Raji (cell line): ENCODE measurements around the gene RPEL1.

Experiments
- POLR2A ChIP-seq: IDR thresholded peaks from 2 replicates; pipeline ENCODE4 v1.6.1; 2011; ENCODE audit warnings: low read depth, low read length, control low read depth; ENCODE audit not compliant: insufficient read depth

RPEL1 gene

DNA sequence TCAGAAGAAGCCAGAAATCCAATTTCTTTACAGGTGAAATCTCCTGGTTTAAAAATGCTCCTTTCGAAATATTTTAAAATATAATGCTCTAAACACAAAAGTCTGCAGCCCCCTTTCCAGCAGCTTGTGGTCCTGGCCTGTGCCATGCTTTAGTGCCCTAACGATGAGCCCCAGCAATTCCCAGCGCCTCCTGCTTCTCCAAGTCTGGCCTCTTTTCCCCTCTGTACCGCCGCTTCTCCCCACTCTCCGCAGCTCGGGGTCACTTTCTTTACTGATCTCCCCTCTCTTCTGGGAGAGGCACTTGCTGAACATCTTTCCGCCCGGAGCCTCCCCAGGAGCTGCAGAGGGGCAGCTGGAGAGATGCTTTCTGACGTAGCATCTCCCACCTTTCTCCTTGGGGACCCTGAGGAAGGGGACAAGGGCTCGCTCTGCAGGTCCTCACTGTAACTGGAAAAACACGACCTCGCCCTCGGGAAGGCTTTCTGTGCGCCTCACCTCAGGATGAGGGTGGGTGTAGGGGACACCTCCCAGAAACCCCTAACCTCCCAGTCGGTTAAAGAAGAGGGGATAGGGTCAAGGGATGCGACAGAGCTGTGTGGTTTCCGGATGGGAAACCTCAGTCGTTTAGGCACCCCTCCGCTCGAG lies 30.7 kb downstream of the RPEL1 start:
- TF ChIP-seq POLR2A, result no peak

- TF ChIP-seq POLR2A, result no peak
Measured at GRCh38 chr10:103276896-103277712, 31.4 kb downstream of the RPEL1 start, which contains the start of gene INA. INA (plus strand) TSS chr10:103277138; CDS start chr10:103277212, 74 bp downstream.

DNA sequence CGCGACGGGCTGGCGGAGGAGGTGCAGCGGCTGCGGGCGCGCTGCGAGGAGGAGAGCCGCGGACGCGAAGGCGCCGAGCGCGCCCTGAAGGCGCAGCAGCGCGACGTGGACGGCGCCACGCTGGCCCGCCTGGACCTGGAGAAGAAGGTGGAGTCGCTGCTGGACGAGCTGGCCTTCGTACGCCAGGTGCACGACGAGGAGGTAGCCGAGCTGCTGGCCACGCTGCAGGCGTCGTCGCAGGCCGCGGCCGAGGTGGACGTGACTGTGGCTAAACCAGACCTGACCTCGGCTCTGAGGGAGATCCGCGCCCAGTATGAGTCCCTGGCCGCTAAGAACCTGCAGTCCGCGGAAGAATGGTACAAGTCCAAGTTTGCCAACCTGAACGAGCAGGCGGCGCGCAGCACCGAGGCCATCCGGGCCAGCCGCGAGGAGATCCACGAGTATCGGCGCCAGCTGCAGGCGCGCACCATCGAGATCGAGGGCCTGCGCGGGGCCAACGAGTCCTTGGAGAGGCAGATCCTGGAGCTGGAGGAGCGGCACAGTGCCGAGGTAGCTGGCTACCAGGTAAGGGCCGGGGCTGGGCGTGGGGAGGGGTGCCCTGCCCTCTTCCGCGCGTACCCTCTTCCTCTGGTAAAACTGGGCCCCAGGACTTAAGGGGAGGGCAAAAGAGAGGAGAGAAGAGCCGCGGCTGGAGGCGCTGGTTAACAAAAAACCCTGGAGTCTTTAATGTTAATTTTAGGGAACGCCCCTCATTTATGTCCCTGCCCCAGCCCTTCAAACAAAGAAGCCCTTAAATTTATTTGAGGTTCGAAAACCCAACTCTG lies 32.2 kb downstream of the RPEL1 start:
- no peak for TF ChIP-seq POLR2A

GRCh38 chr10:103278537-103278823 lies 32.8 kb downstream of the RPEL1 start:
- TF ChIP-seq POLR2A, result no peak

DNA sequence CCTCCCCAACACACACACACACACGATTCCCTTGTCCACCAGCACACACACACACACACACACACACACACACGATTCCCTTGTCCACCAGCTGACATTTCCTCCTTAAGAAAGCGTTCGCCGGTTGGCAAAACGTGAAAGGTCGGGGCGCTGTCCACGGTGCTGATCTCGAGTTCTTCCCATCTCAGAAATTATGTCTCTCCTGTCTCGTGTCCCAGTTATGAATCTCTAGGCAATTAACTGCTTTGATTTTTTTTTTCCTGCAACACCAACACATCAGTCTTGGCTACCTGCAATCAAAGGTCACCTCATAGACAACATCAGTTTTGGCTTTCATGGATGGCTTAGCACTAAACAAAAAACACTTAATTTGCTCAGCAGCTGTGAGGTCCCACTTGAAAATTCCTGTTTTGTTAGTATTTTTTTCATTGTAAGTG lies 33.2 kb downstream of the RPEL1 start:
- no peak for TF ChIP-seq POLR2A

- TF ChIP-seq POLR2A, result no peak
Measured at GRCh38 chr10:103280031-103280430, 34.3 kb downstream of the RPEL1 start.

GRCh38 chr10:103280506-103280905 lies 34.8 kb downstream of the RPEL1 start:
- TF ChIP-seq POLR2A, result no peak

- no peak for TF ChIP-seq POLR2A
Measured at GRCh38 chr10:103281753-103282152, 36.1 kb downstream of the RPEL1 start.

GRCh38 chr10:103282961-103283360 lies 37.3 kb downstream of the RPEL1 start:
- no peak for TF ChIP-seq POLR2A

- TF ChIP-seq POLR2A, result no peak
Measured at GRCh38 chr10:103284170-103284569, 38.5 kb downstream of the RPEL1 start.

- TF ChIP-seq POLR2A, result no peak
Measured at GRCh38 chr10:103287992-103288391, 42.3 kb downstream of the RPEL1 start.

DNA sequence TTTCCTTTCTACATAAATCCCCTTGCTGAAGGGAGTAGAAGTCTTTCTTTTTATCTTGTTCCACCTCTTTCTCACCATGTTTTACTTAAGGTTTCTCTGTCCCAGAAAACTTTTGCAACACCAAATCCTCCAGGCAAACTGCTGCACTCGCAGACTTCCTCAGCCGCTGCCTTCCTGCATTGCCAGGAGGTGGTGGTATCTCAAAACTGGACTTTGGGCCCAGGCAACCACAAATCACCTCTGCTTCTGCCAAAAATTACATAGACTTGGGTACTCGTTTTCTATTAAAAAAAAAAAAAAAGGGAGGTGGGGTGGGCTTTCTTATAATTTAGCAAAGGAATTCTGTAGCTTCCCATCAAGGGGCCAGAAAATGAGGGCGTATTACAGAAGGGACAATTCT lies 45.9 kb downstream of the RPEL1 start:
- TF ChIP-seq POLR2A, result no peak

DNA sequence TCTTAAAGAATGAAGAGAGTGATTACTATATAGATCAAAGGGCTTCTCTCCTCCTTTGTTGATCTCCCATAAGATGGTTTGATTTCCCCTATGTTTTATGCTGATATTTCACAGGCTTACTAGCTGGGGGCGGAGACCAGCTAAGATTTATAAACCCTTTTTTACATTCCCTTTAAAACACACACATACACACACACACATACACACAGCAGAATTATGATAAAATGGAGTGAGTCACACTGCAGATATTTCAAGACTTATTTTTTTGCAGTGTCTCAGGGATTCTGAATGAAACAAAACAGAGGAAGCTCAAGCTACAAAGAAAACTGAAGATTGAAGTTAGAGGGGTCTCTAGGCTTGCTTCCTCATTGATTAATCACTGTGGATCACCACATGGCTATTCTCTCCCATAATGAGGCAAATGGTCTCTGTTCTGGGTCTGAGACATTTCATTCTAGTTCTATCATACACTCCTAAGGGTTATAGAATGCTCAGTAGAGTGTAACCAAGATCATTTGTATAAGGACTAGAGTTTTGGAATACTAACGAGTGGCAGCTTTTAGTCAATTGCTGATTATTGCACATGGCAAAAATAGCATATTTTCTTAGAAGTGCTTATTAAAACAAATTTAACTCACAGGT lies 49.8 kb downstream of the RPEL1 start:
- TF ChIP-seq POLR2A, result no peak
